IMR-90 (cell line): Measurements from ENCODE around the gene NAA15. TPM values are rescaled to one million over a fixed set of nuclear protein-coding genes. Genes with fewer than 3 reads are reported as not detected.

Source experiments
- ATAC-seq: fragments of 200-7000 bp; cut with Tn5 transposase; 2 replicates; pipeline ENCODE4 v1.9.1; 2020; ENCODE audit warnings: low read depth, mild to moderate bottlenecking, moderate library complexity
- BruUV-seq: library from RNA; stranded (reverse); fragments of 400-500 nt; replicated peaks from 2 replicates; lab custom pipeline; 2021; lab: Mats Ljungman, UMichigan
- CTCF ChIA-PET: fragments of 300-600 bp; formaldehyde crosslinking; extraction: SDS; loops from one replicate; lab custom pipeline; 2021; ENCODE audit warnings: antibody characterized with exemption; lab: Yijun Ruan, JAX
- POLR2A ChIA-PET: fragments of 300-600 bp; sonication (Branson Sonifier 250); formaldehyde crosslinking; loops from one replicate; lab custom pipeline; 2022; ENCODE audit warnings: antibody characterized with exemption; ENCODE audit not compliant: unreplicated experiment; lab: Charles Lee
- DNase-seq: peaks from one replicate; pipeline ENCODE4 v3.0.0; 2013
- H2AFZ ChIP-seq: replicated peaks from 2 replicates; pipeline ENCODE3; 2013; ENCODE audit warnings: low read length, mild to moderate bottlenecking; ENCODE audit not compliant: poor library complexity
- H2AK5ac ChIP-seq: 2 replicates; pipeline ENCODE4 v1.6.1; 2013; ENCODE audit warnings: low read depth, low read length, inconsistent platforms
- H2AK9ac ChIP-seq: replicated peaks from 2 replicates; pipeline ENCODE3; 2013; ENCODE audit warnings: mild to moderate bottlenecking, low read depth, low read length, moderate library complexity; ENCODE audit not compliant: poor library complexity
- H2BK120ac ChIP-seq: 2 replicates; pipeline ENCODE4 v1.6.1; 2013; ENCODE audit warnings: low read depth, low read length, inconsistent platforms
- H2BK15ac ChIP-seq: 3 replicates; pipeline ENCODE4 v1.6.1; 2013; ENCODE audit warnings: low read depth, low read length, inconsistent platforms
- H2BK20ac ChIP-seq: 2 replicates; pipeline ENCODE4 v1.6.1; 2013; ENCODE audit warnings: low read depth, mild to moderate bottlenecking, inconsistent platforms, low read length, moderate library complexity
- H2BK5ac ChIP-seq: 2 replicates; pipeline ENCODE4 v1.6.1; 2013; ENCODE audit warnings: mild to moderate bottlenecking, low read depth, low read length, inconsistent platforms; ENCODE audit not compliant: poor library complexity, severe bottlenecking
- H3K14ac ChIP-seq: replicated peaks from 2 replicates; pipeline ENCODE4 v1.6.1; 2013; ENCODE audit warnings: low read depth, low read length, inconsistent platforms
- H3K18ac ChIP-seq: 2 replicates; pipeline ENCODE4 v1.6.1; 2013; ENCODE audit warnings: low read depth, low read length, control low read depth
- H3K23ac ChIP-seq: 2 replicates; pipeline ENCODE4 v1.6.1; 2013; ENCODE audit warnings: low read depth, low read length, inconsistent platforms
- H3K27ac ChIP-seq: 2 replicates; pipeline ENCODE4 v1.5.1; 2013; ENCODE audit warnings: mild to moderate bottlenecking, control low read depth, low read length; ENCODE audit not compliant: insufficient read depth
- H3K27me3 ChIP-seq: 2 replicates; pipeline ENCODE4 v1.6.1; 2013; ENCODE audit warnings: low read length; ENCODE audit not compliant: control insufficient read depth, insufficient read depth
- H3K36me3 ChIP-seq: 2 replicates; pipeline ENCODE4 v1.6.1; 2013; ENCODE audit warnings: low read length, mixed read lengths; ENCODE audit not compliant: control insufficient read depth, insufficient read depth
- H3K4ac ChIP-seq: 2 replicates; pipeline ENCODE4 v1.6.1; 2013; ENCODE audit warnings: low read depth, low read length, inconsistent platforms
- H3K4me1 ChIP-seq: 2 replicates; pipeline ENCODE4 v1.6.1; 2013; ENCODE audit warnings: low read length, mixed read lengths; ENCODE audit not compliant: control insufficient read depth, insufficient read depth
- H3K4me2 ChIP-seq: 2 replicates; pipeline ENCODE4 v1.6.1; 2013; ENCODE audit warnings: low read depth, mild to moderate bottlenecking, control low read depth, low read length, moderate library complexity
- H3K4me3 ChIP-seq: 2 replicates; pipeline ENCODE4 v1.5.1; 2013; ENCODE audit warnings: low read depth, mild to moderate bottlenecking, control low read depth, low read length, moderate library complexity; ENCODE audit not compliant: insufficient read depth
- H3K56ac ChIP-seq: 2 replicates; pipeline ENCODE4 v1.6.1; 2013; ENCODE audit warnings: low read length, inconsistent platforms; ENCODE audit not compliant: insufficient read depth; ENCODE audit errors: extremely low read depth
- H3K79me1 ChIP-seq, 2 experiments: 2 replicates each; pipeline ENCODE4 v1.6.1; 2013; ENCODE audit warnings: low read length in 2 of 2, inconsistent platforms in 1 of 2, low read depth in 1 of 2
- H3K9ac ChIP-seq: 2 replicates; pipeline ENCODE4 v1.6.1; 2013; ENCODE audit warnings: low read depth, low read length, control low read depth
- H3K9me1 ChIP-seq: 2 replicates; pipeline ENCODE4 v1.6.1; 2013; ENCODE audit warnings: low read length, inconsistent platforms; ENCODE audit not compliant: insufficient read depth
- H3K9me3 ChIP-seq: 2 replicates; pipeline ENCODE4 v1.6.1; 2013; ENCODE audit warnings: low read length; ENCODE audit not compliant: control insufficient read depth, insufficient read depth
- H4K20me1 ChIP-seq: 2 replicates; pipeline ENCODE4 v1.6.1; 2013; ENCODE audit warnings: low read length, inconsistent platforms; ENCODE audit not compliant: insufficient read depth
- H4K5ac ChIP-seq: 2 replicates; pipeline ENCODE4 v1.6.1; 2013; ENCODE audit warnings: mild to moderate bottlenecking, low read depth, low read length, control low read depth
- H4K8ac ChIP-seq, 2 experiments: 2 replicates each; pipeline ENCODE4 v1.6.1; 2013; ENCODE audit warnings: low read depth in 2 of 2, low read length in 2 of 2, control low read depth in 1 of 2, inconsistent platforms in 1 of 2
- H4K91ac ChIP-seq: 2 replicates; pipeline ENCODE4 v1.6.1; 2013; ENCODE audit warnings: low read depth, low read length, inconsistent platforms; ENCODE audit not compliant: insufficient read depth
- BHLHE40 ChIP-seq: fragments of 150-350 bp; IDR thresholded peaks from 2 replicates; pipeline ENCODE4 v1.6.1; 2016; ENCODE audit warnings: mild to moderate bottlenecking, low read depth, low read length
- CEBPB ChIP-seq: IDR thresholded peaks from 2 replicates; pipeline ENCODE4 v1.6.1; 2012; ENCODE audit warnings: low read depth, low read length, improper control_type of control experiment
- CHD1 ChIP-seq: IDR thresholded peaks from 2 replicates; pipeline ENCODE4 v1.6.1; 2012; ENCODE audit warnings: low read depth, low read length, improper control_type of control experiment
- CTCF ChIP-seq: conservative IDR thresholded peaks from 2 replicates; pipeline ENCODE4 v1.5.1; 2012; ENCODE audit warnings: mild to moderate bottlenecking, low read depth, low read length, improper control_type of control experiment
- FOS ChIP-seq: fragments of 150-350 bp; IDR thresholded peaks from 2 replicates; pipeline ENCODE4 v1.6.1; 2016; ENCODE audit warnings: low read depth, low read length
- MAFK ChIP-seq: IDR thresholded peaks from 2 replicates; pipeline ENCODE4 v1.6.1; 2012; ENCODE audit warnings: low read depth, low read length, improper control_type of control experiment
- MAZ ChIP-seq: IDR thresholded peaks from 2 replicates; pipeline ENCODE4 v1.6.1; 2012; ENCODE audit warnings: low read depth, mild to moderate bottlenecking, low read length, improper control_type of control experiment, moderate library complexity, borderline replicate concordance
- MXI1 ChIP-seq: IDR thresholded peaks from 2 replicates; pipeline ENCODE4 v1.6.1; 2012; ENCODE audit warnings: low read depth, mild to moderate bottlenecking, low read length, moderate library complexity, borderline replicate concordance
- NFE2L2 ChIP-seq: fragments of 150-350 bp; IDR thresholded peaks from 2 replicates; pipeline ENCODE4 v1.6.1; 2016; ENCODE audit warnings: low read depth, mild to moderate bottlenecking, low read length
- POLR2A ChIP-seq: IDR thresholded peaks from 2 replicates; pipeline ENCODE4 v1.6.1; 2012; ENCODE audit warnings: mild to moderate bottlenecking, low read depth, low read length
- RAD21 ChIP-seq: IDR thresholded peaks from 2 replicates; pipeline ENCODE4 v1.6.1; 2012; ENCODE audit warnings: low read length, improper control_type of control experiment
- RCOR1 ChIP-seq: IDR thresholded peaks from 2 replicates; pipeline ENCODE4 v1.6.1; 2012; ENCODE audit warnings: mild to moderate bottlenecking, low read length, improper control_type of control experiment; ENCODE audit not compliant: insufficient replicate concordance
- RFX5 ChIP-seq: IDR thresholded peaks from 2 replicates; pipeline ENCODE4 v1.8.0; 2012; ENCODE audit warnings: low read depth, mild to moderate bottlenecking, low read length, moderate library complexity
- SMC3 ChIP-seq: fragments of 150-350 bp; IDR thresholded peaks from 2 replicates; pipeline ENCODE4 v1.6.1; 2016; ENCODE audit warnings: low read depth, mild to moderate bottlenecking, antibody characterized with exemption, low read length, moderate library complexity
- WGBS, 2 experiments: methylation state at CpG; one replicate each; pipeline versions ENCODE4 v1.1.5 to v1.1.7; 2013; ENCODE audit warnings: missing lambda C conversion rate in 2 of 2; ENCODE audit not compliant: insufficient read length in 1 of 2; ENCODE audit errors: extremely low coverage in 2 of 2; 5-methylcytosine and 5-hydroxymethylcytosine counted together
- dilution Hi-C: fragments of 300-500 bp; cut with HindIII; formaldehyde crosslinking; loops from one replicate; pipeline ENCODE4 v1.14.3; 2018; ENCODE audit warnings: low sequenced_read_pairs; ENCODE audit not compliant: unreplicated experiment
- in situ Hi-C: fragments of 300-500 bp; cut with MboI; formaldehyde crosslinking; loops from 3 replicates; pipeline ENCODE4 v1.14.3; 2019; ENCODE audit warnings: low sequenced_read_pairs, inconsistent platforms, mixed read lengths
- intact Hi-C: fragments of 100-400 bp; cut with micrococcal nuclease; formaldehyde crosslinking; loops from 2 replicates; pipeline ENCODE4 v1.10.0; 2022
- polyA plus RNA-seq, 3 experiments: library from polyadenylated mRNA; depleted of rRNA; stranded (reverse); fragments of >200 nt; gene quantifications; 2 replicates each; pipeline ENCODE4 v1.2.3, GENCODE V29; 2012; ENCODE audit warnings: low replicate concordance in 1 of 3
- total RNA-seq: library from RNA; depleted of rRNA; stranded (reverse); fragments of >200 nt; gene quantifications from 2 replicates; pipeline ENCODE4 v1.2.3, GENCODE V29; 2012
- TF ChIP-seq, protein P1 (sequence below): fragments of 150-350 bp; IDR thresholded peaks from 2 replicates; pipeline ENCODE4 v1.6.1; 2017; ENCODE audit warnings: mild to moderate bottlenecking, antibody characterized with exemption, low read length, low read depth
- TF ChIP-seq, protein P2 (sequence below): fragments of 150-350 bp; IDR thresholded peaks from 2 replicates; pipeline ENCODE4 v1.6.1; 2016; ENCODE audit warnings: low read depth, mild to moderate bottlenecking, low read length, moderate library complexity, borderline replicate concordance

NAA15 gene
- total and polyA plus RNA-seq, 2 of the 4 experiments (the other 2 are of a cell fraction), result 11.0 to 43.4 TPM

GRCh38 chr4:139441029-139441428 lies 139.7 kb downstream of the NAA15 start:
- H3K27ac ChIP-seq, result no peak overlapping the region
- in situ Hi-C loops, result no loop called here
- no peaks in the 10 kb centered on the region; a peak in 1 of 4 replicates for H3K79me1 ChIP-seq
- no peaks in the 10 kb centered on the region for H3K27me3 ChIP-seq
- no TSS peak for BruUV-seq
- no peak overlapping the region for H3K4me3 ChIP-seq
- no peak overlapping the region for H3K18ac ChIP-seq
- H3K9me1 ChIP-seq, result no peaks in the 10 kb centered on the region
- H3K4me2 ChIP-seq, result no peak overlapping the region
- ChIA-PET CTCF (no interaction called here), POLR2A (no interaction called here)
- ATAC-seq (peak; percentile 44), DNase-seq (peak; percentile 3)
- H2AK5ac ChIP-seq, result no peak overlapping the region
- no peak overlapping the region for H2AFZ ChIP-seq
- no CpG with 5 or more reads among the region's 4 CpGs for WGBS, 2 experiments
- H3K9ac ChIP-seq, result no peak overlapping the region
- H3K4ac ChIP-seq, result no peak overlapping the region
- H2AK9ac ChIP-seq, result no peak overlapping the region
- TF ChIP-seq RAD21, result no peak
- TF ChIP-seq, protein P1, sequence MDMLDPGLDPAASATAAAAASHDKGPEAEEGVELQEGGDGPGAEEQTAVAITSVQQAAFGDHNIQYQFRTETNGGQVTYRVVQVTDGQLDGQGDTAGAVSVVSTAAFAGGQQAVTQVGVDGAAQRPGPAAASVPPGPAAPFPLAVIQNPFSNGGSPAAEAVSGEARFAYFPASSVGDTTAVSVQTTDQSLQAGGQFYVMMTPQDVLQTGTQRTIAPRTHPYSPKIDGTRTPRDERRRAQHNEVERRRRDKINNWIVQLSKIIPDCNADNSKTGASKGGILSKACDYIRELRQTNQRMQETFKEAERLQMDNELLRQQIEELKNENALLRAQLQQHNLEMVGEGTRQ, result no peak
- TF ChIP-seq CTCF, result no peak
- no peak for TF ChIP-seq RCOR1
- TF ChIP-seq MAFK, result no peak
- TF ChIP-seq MAZ, result no peak
- TF ChIP-seq NFE2L2, result no peak
- TF ChIP-seq BHLHE40, result no peak
- no peak for TF ChIP-seq RFX5
- TF ChIP-seq POLR2A, result no peak
- TF ChIP-seq SMC3, result no peak
- no peak for TF ChIP-seq MXI1
- no peak for TF ChIP-seq CEBPB
- TF ChIP-seq CHD1, result no peak
- TF ChIP-seq, protein P2, sequence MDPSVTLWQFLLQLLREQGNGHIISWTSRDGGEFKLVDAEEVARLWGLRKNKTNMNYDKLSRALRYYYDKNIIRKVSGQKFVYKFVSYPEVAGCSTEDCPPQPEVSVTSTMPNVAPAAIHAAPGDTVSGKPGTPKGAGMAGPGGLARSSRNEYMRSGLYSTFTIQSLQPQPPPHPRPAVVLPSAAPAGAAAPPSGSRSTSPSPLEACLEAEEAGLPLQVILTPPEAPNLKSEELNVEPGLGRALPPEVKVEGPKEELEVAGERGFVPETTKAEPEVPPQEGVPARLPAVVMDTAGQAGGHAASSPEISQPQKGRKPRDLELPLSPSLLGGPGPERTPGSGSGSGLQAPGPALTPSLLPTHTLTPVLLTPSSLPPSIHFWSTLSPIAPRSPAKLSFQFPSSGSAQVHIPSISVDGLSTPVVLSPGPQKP, result no peak
- TF ChIP-seq FOS, result no peak
- H4K91ac ChIP-seq, result no peak overlapping the region
- H3K4me1 ChIP-seq, result no peaks in the 10 kb centered on the region
- peaks cover 2% of the 10 kb centered on the region; the same call in 1 of the 2 replicates for H3K9me3 ChIP-seq
- H3K36me3 ChIP-seq, result peaks cover 3% of the 10 kb centered on the region; the same call in 1 of the 2 replicates
- no peak overlapping the region for H2BK5ac ChIP-seq
- H2BK120ac ChIP-seq, result no peak overlapping the region
- intact Hi-C loops, result no loop called here
- no peak overlapping the region for H2BK15ac ChIP-seq
- H3K23ac ChIP-seq, result no peak overlapping the region
- no peak overlapping the region for H3K14ac ChIP-seq
- dilution Hi-C loops, result no loop called here
- H3K56ac ChIP-seq, result no peak overlapping the region
- no peak overlapping the region for H2BK20ac ChIP-seq
- no peak overlapping the region for H4K5ac ChIP-seq
- no peak overlapping the region for H4K8ac ChIP-seq
- H4K20me1 ChIP-seq, result no peaks in the 10 kb centered on the region
